Measurements from ENCODE around the gene ELAPOR2.
"Not testable (repeated sequence)": the region's sequence is repeated elsewhere in the genome, so short reads cannot be mapped to it uniquely, and the experiment has no call there.

DNA sequence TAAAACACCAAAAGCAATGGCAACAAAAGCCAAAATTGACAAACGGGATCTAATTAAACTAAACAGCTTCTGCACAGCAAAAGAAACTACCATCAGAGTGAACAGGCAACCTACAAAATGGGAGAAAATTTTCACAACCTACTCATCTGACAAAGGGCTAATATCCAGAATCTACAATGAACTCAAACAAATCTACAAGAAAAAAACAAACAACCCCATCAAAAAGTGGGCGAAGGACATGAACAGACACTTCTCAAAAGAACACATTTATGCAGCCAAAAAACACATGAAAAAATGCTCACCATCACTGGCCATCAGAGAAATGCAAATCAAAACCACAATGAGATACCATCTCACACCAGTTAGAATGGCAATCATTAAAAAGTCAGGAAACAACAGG, 14.7 kb downstream of the ELAPOR2 start:
- TF ChIP-seq, protein P1, sequence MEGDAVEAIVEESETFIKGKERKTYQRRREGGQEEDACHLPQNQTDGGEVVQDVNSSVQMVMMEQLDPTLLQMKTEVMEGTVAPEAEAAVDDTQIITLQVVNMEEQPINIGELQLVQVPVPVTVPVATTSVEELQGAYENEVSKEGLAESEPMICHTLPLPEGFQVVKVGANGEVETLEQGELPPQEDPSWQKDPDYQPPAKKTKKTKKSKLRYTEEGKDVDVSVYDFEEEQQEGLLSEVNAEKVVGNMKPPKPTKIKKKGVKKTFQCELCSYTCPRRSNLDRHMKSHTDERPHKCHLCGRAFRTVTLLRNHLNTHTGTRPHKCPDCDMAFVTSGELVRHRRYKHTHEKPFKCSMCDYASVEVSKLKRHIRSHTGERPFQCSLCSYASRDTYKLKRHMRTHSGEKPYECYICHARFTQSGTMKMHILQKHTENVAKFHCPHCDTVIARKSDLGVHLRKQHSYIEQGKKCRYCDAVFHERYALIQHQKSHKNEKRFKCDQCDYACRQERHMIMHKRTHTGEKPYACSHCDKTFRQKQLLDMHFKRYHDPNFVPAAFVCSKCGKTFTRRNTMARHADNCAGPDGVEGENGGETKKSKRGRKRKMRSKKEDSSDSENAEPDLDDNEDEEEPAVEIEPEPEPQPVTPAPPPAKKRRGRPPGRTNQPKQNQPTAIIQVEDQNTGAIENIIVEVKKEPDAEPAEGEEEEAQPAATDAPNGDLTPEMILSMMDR (IDR thresholded peaks at IDR 0.05): not testable (repeated sequence)
- not testable (repeated sequence) for TF ChIP-seq POLR2A, POLR2AphosphoS5 (IDR thresholded peaks at IDR 0.05)
